B cell (primary cell): ENCODE results near the gene XXYLT1. TPM values are rescaled to one million over a fixed set of nuclear protein-coding genes. Genes with fewer than 3 reads are reported as not detected.

Experiments used
- ATAC-seq: fragments of 200-7000 bp; cut with Tn5 transposase; one replicate; pipeline ENCODE4 v1.10.0; 2021; ENCODE audit warnings: low read depth, mild to moderate bottlenecking, moderate number of reproducible peaks, moderate library complexity
- CTCF ChIA-PET: fragments of 350-600 bp; sonication (Branson Sonifier 250); formaldehyde crosslinking; loops from one replicate; lab custom pipeline; 2021; ENCODE audit warnings: antibody characterized with exemption, inconsistent platforms; lab: Charles Lee
- POLR2A ChIA-PET: fragments of 350-600 bp; sonication (Branson Sonifier 250); formaldehyde crosslinking; loops from one replicate; lab custom pipeline; 2021; ENCODE audit warnings: antibody characterized with exemption; lab: Charles Lee
- DNase-seq: peaks from one replicate; pipeline ENCODE4 v3.0.0; 2013
- H2AFZ ChIP-seq: 2 replicates; pipeline ENCODE4 v1.6.1; 2012; ENCODE audit warnings: mild to moderate bottlenecking, low read depth, low read length; ENCODE audit not compliant: insufficient read depth, poor library complexity, severe bottlenecking
- H3K27ac ChIP-seq, 2 donors: 1 replicate in 1 of 2; 2 replicates in 1 of 2; pipeline ENCODE4 v1.5.1; 2012 to 2013; ENCODE audit warnings: low read length in 2 of 2, mild to moderate bottlenecking in 2 of 2, moderate library complexity in 1 of 2
- H3K27me3 ChIP-seq, 4 experiments: fragments of 200-600 bp in 1 of 4; sonication (generic) in 1 of 4; replicated peaks in 1 of 4; 1 replicate in 2 of 4; 2 replicates in 2 of 4; pipeline versions ENCODE4 v1.6.1 to v1.7.0; 2013 to 2016; ENCODE audit warnings: low read length in 3 of 4, mild to moderate bottlenecking in 2 of 4, mixed read lengths in 1 of 4, moderate library complexity in 1 of 4; ENCODE audit not compliant: insufficient read depth in 4 of 4, control insufficient read depth in 3 of 4; ENCODE audit errors: control extremely low read depth in 1 of 4
- H3K36me3 ChIP-seq, 2 experiments: replicated peaks in 1 of 2; 1 replicate in 1 of 2; 2 replicates in 1 of 2; pipeline versions ENCODE4 v1.6.1 to v1.7.1; 2013; ENCODE audit warnings: low read length in 1 of 2; ENCODE audit not compliant: insufficient read depth in 2 of 2, control insufficient read depth in 1 of 2; ENCODE audit errors: control extremely low read depth in 1 of 2, extremely low read depth in 1 of 2
- H3K4me1 ChIP-seq, 2 donors: fragments of 200-600 bp in 1 of 2; sonication (generic) in 1 of 2; 1 replicate in 1 of 2; 2 replicates in 1 of 2; pipeline versions ENCODE4 v1.5.1 to v1.6.1; 2013 to 2017; ENCODE audit warnings: low read length in 2 of 2; ENCODE audit not compliant: control insufficient read depth in 2 of 2, insufficient read depth in 2 of 2
- H3K4me2 ChIP-seq: replicated peaks from 2 replicates; pipeline ENCODE3; 2012; ENCODE audit warnings: mild to moderate bottlenecking, low read depth, low read length; ENCODE audit not compliant: poor library complexity, severe bottlenecking
- H3K4me3 ChIP-seq, 5 experiments: fragments of 200-600 bp in 1 of 5; sonication (generic) in 1 of 5; 1 replicate in 3 of 5; 2 replicates in 2 of 5; pipeline versions ENCODE4 v1.5.1 to v1.7.0; 2011 to 2016; ENCODE audit warnings: low read length in 4 of 5, mild to moderate bottlenecking in 4 of 5, low read depth in 2 of 5, control low read depth in 1 of 5, moderate library complexity in 1 of 5; ENCODE audit not compliant: insufficient read depth in 1 of 5; ENCODE audit errors: control extremely low read depth in 1 of 5, extremely low read depth in 1 of 5
- H3K79me2 ChIP-seq: fragments of 200-600 bp; sonication (generic); one replicate; pipeline ENCODE4 v1.6.0; 2016; ENCODE audit warnings: low read length; ENCODE audit not compliant: control insufficient read depth, insufficient read depth
- H3K9ac ChIP-seq: fragments of 200-600 bp; sonication (generic); 2 replicates; pipeline ENCODE4 v1.6.1; 2017; ENCODE audit warnings: mild to moderate bottlenecking, low read length, moderate library complexity
- H3K9me3 ChIP-seq, 3 donors: one replicate each; pipeline versions ENCODE4 v1.6.1 to v1.7.1; 2013; ENCODE audit warnings: low read length in 2 of 3; ENCODE audit not compliant: control insufficient read depth in 2 of 3, insufficient read depth in 1 of 3; ENCODE audit errors: control extremely low read depth in 1 of 3
- H4K20me1 ChIP-seq: 2 replicates; pipeline ENCODE4 v1.6.0; 2012; ENCODE audit warnings: mild to moderate bottlenecking, low read length; ENCODE audit not compliant: insufficient read depth, control insufficient read depth, poor library complexity, severe bottlenecking
- H3K27ac Mint-ChIP-seq: one replicate; pipeline ENCODE4 v1.8.0; 2021; ENCODE audit warnings: mixed read lengths
- H3K27me3 Mint-ChIP-seq: one replicate; pipeline ENCODE4 v1.8.0; 2021; ENCODE audit warnings: mixed read lengths
- H3K4me1 Mint-ChIP-seq: one replicate; pipeline ENCODE4 v1.8.0; 2021; ENCODE audit warnings: mixed read lengths
- H3K4me3 Mint-ChIP-seq: one replicate; pipeline ENCODE4 v1.8.0; 2021; ENCODE audit warnings: mixed read lengths
- H3K9me3 Mint-ChIP-seq: one replicate; pipeline ENCODE4 v1.8.0; 2022; ENCODE audit warnings: mixed read lengths; ENCODE audit not compliant: insufficient read depth
- EZH2 ChIP-seq: IDR thresholded peaks from 2 replicates; pipeline ENCODE4 v1.6.1; 2012; ENCODE audit warnings: borderline replicate concordance, low read depth, mild to moderate bottlenecking, moderate library complexity, low read length; ENCODE audit not compliant: insufficient read depth, poor library complexity, severe bottlenecking
- WGBS: methylation state at CpG from one replicate; pipeline ENCODE4 v1.1.5; 2013; ENCODE audit warnings: missing lambda C conversion rate; ENCODE audit not compliant: insufficient coverage; 5-methylcytosine and 5-hydroxymethylcytosine counted together
- intact Hi-C: fragments of 100-400 bp; cut with micrococcal nuclease; formaldehyde crosslinking; loops from one replicate; pipeline ENCODE4 v1.10.0; 2022
- polyA plus RNA-seq: library from polyadenylated mRNA; depleted of rRNA; stranded (reverse); fragments of >200 nt; gene quantifications from 2 replicates; pipeline ENCODE4 v1.2.3, GENCODE V29; 2012
- total RNA-seq, 2 donors: library from RNA; stranded (reverse); fragments of 120-200 nt in 1 of 2; gene quantifications; 1 replicate in 1 of 2; 2 replicates in 1 of 2; pipeline versions ENCODE4 v1.2.3 to v1.2.4, GENCODE V29; 2013 to 2022
- TF ChIP-seq, protein P1 (sequence below): fragments of 200-600 bp; IDR thresholded peaks from one replicate; pipeline ENCODE4 v1.8.0; 2022; ENCODE audit warnings: antibody characterized with exemption, mild to moderate bottlenecking

The XXYLT1 gene
- total and polyA plus RNA-seq, 2 donors (not counting 1 experiment from before 2014, with no cell fraction given): 2.6 to 11.2 TPM

GRCh38 chr3:195077611-195078540 is 193.1 kb downstream of the XXYLT1 start:
- Histone ChIP-seq H3K27me3 (no peaks in the 10 kb centered on the region), H2AFZ (no peak overlapping the region), H3K4me1 (peaks cover 34 to 57% of the 10 kb centered on the region in 2 donors), H3K9ac (no peak overlapping the region), H3K36me3 (no peaks in the 10 kb centered on the region), H3K4me3 (no peak overlapping the region), H3K9me3 (no peaks in the 10 kb centered on the region), H4K20me1 (no peaks in the 10 kb centered on the region), H3K4me2 (no peak overlapping the region), H3K27ac (no peak overlapping the region), H3K79me2 (no peaks in the 10 kb centered on the region)
- 93% methylated on average over 27 of the region's 29 CpGs for WGBS
- POLR2A ChIA-PET: interaction anchor here (0.6 kb wide), 1 partner anchor 175 kb away, joined by 3 read pairs; no protein-coding TSS in a partner anchor
- no peak for ATAC-seq
- no peak for TF ChIP-seq EZH2
- TF ChIP-seq, protein P1, sequence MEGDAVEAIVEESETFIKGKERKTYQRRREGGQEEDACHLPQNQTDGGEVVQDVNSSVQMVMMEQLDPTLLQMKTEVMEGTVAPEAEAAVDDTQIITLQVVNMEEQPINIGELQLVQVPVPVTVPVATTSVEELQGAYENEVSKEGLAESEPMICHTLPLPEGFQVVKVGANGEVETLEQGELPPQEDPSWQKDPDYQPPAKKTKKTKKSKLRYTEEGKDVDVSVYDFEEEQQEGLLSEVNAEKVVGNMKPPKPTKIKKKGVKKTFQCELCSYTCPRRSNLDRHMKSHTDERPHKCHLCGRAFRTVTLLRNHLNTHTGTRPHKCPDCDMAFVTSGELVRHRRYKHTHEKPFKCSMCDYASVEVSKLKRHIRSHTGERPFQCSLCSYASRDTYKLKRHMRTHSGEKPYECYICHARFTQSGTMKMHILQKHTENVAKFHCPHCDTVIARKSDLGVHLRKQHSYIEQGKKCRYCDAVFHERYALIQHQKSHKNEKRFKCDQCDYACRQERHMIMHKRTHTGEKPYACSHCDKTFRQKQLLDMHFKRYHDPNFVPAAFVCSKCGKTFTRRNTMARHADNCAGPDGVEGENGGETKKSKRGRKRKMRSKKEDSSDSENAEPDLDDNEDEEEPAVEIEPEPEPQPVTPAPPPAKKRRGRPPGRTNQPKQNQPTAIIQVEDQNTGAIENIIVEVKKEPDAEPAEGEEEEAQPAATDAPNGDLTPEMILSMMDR: no peak
- Mint-ChIP-seq H3K27me3 (no peaks in the 10 kb centered on the region), H3K9me3 (no peaks in the 10 kb centered on the region), H3K4me1 (peaks cover 45% of the 10 kb centered on the region), H3K4me3 (no peak overlapping the region), H3K27ac (no peak overlapping the region)
- no peak for DNase-seq
- CTCF ChIA-PET: interaction anchor here (1.2 to 1.6 kb wide), 2 partner anchors 17 to 396 kb away, joined by 3 read pairs; no protein-coding TSS in a partner anchor
- intact Hi-C loops: no loop called here
